Measurements from ENCODE around the gene HSPB7.
"Not testable (repeated sequence)": the region's sequence is repeated elsewhere in the genome, so short reads cannot be mapped to it uniquely, and the experiment has no call there.

The HSPB7 gene

DNA sequence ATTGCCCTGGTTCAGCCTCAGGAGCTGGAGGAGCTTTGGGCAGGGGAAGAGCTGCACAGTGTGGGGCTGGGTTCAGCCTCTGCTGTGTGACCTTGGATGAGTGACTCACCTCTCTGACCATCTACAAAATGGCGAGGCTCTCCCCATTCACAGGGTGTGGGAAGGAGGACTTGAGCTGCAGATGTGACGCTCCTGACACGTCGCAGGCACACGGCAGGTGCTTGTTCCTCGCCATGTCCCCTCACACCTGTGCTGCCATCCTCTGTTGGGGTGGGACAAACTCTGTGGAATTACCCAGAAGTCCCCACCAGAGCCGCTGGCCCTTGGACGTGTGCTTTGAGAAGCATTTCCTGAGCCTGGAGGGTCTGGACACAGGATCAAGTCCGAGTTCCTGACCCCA is 3.0 kb upstream of the HSPB7 start:
- DNase-seq, result not testable (repeated sequence)

DNA sequence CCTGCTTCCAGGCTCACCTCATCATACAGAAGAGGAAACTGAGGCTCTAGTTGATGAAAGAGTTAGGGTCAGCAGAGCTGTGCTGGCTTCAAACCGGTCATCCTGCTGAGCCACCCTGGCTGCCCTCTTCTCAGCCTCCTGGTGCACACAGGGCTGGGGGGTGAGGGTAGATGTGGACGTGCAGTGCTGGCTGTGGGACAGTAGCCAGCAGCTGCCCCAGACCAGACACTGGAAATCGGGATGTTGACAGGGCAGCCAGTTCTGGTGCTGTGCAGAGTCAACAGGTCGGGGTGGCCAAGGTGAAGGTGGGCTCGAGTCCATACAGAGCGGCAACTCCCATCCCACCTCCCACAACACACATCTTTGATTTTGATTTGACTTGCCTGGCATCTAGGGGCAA is 2.5 kb upstream of the HSPB7 start:
- DNase-seq, result no peak

DNA sequence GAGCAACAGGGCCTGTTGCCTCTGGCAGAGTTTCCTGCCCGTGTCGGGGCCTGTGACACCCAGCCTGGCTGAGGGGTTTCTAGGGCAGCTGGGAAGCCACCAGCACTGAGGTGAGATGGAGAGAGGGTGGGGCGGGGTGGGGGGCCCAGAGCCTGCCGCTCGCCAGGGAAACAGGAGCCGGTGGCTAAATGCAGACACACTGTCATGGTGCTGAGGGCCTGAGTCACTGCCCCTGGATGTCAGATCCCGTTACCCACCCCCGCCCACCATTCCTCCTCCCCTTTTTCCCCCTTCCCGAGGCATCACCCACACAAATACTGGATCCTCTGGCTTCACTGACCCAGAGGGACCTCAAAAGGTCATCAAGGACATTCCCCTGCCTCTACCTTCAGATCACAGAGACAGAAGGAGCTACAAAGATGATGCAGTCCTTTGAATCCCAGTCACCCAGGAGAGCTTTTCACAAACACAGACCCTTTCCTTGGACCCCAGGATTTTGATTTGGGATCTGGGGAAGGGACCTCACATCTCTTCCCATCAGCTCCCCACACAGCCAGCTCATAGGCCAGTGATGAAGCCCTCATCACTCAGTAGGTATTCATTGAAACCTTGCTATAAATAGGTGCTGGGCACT is 1.9 kb upstream of the HSPB7 start:
- DNase-seq, result no peak

DNA sequence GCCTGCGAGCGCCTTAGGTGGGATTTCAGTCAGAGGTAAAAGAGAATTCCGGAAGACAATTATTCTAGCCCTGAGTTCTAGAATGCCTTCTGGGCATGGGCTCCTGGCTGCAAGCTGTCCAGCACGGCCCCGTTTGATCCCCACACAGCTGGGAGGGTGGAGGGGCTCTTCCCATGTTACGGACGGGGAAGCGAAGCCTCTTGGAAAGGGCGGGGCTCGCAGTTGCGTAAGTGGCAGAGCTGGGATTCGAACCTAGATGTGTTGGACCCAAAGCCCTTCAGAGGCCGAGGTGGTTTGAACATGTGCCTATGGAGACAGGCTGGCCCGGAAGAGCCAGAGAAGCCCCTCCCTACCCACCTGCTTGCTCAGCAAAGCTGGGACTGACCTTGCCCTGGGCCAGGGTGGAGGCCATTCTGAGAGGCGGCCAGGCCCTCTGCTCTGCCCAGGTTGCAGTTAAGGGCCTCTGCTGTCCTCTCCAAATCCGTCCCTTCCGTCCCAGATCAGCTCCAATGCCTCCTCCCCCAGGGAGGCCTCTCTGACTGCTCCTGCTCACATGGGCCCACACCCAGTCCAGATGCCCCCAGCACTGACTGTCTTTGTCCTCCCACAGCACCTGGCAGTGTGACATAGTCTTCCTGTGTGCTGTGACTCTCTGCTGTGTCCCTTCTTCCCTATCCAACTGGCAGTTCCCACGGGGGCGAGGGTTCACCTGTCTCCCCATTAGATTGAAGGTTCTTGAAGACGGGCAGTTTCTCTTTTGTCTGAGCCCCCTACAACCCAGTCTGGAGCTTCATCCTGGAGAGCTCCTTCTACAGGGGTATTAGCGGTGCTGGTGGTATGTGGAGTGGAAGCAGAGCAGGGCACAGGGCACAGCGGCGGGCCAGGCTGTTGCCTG is 1.2 kb upstream of the HSPB7 start:
- no peak for DNase-seq

DNA sequence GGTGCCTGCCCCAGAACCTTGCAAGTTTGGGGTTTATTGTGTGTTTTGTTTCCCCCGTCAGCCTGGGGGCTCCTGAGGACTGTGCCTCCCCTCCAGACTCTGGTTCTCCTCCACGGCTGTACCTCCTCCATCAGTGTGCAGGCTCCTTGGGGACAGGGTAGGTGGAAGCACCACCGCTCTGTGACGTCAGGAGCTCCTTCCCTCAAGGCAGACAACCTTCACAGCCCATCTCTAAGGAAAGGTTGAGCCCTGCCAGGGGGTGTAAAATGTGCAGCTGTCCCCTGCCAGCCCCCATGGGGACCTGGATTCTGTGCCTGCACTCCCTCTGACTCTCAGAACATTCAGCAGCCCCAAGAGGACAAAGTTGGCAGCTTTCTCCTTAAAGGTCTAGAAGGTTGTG is 465 bp upstream of the HSPB7 start:
- no peak for DNase-seq

DNA sequence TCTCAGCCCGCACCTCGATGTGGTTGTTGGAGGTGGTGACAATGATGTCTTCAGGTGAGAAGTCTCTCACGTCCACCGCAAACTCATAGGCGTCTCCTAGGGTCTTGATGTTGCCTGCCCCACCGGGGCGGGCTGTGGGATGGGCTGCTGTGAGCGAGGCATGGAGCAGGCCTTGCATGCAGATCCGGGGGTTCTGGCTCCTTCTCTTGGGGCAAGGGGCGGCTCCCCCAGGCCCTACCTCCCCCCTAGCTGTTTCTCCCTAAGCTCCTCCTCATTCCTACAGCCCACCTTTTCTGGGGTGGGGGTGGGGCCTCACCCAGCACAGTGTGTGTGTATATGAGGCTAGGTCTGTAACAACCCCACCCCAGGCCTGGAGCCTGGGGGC is 775 bp downstream of the HSPB7 start:
- no peak for DNase-seq

DNA sequence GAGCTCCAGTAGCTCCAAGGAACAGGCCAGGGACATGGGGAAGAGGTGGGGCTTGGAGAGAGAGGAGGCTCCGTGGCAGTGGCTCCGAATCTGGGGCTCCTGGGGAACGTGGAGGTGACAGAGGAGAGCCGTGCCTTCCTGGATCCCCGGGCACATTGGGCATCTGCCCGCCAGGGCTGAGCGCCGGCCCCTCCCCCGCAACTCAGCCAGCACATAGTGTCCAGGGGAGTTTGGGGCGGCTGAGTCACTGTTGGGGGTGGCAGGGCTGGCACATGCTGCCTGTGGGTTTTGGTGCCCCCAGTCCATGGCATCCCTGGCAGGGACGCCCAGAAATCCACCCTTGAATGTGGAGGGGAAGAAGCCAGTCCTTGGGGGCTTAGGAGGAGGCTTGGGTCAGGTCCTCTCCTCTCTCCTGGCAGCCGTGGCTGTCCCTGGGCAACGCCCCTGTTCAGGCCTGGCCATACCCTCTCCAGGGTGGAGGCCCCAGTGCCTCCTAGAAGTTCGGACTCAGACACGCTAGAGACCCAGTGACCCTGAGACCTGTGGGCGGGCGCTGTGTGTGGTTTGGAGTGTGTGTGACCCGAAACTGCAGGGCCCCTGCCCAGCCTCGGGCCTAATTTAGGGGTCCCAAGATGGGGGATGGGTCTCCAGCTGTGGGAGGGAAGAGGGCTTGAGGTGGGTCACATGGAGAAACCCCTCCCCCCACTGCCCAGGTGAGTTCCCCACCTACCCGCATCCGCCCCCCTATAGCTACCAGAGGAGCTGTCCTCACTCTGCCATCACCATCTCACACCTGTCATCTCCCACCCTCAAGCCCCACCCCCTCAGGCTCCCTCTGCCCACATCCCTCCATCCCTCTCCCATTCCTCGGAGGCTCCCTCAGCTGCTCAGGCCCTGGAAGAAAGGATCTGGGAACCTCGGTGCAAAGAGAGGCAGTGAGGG is 1.6 kb downstream of the HSPB7 start:
- DNase-seq, result no peak

DNA sequence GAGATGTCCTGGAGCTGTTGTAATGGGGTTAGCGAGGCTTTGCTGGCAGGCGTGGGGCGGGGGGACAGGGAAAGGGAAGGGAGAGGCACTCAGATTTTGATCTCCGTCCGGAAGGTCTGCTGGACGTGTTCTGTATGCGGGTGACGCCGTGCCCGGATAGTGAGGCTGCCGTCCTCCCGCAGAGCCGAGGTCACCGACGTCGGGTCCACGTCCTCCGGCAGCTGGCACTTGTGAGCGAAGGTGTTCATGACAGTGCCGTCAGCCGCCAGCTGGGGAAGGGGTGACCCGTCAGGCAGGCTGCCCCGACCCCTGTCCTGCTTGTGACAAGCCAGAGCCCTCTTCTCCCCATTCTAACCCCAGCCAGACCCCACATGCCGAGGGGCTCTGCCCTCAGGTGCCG is 2.4 kb downstream of the HSPB7 start:
- no peak for DNase-seq

DNA sequence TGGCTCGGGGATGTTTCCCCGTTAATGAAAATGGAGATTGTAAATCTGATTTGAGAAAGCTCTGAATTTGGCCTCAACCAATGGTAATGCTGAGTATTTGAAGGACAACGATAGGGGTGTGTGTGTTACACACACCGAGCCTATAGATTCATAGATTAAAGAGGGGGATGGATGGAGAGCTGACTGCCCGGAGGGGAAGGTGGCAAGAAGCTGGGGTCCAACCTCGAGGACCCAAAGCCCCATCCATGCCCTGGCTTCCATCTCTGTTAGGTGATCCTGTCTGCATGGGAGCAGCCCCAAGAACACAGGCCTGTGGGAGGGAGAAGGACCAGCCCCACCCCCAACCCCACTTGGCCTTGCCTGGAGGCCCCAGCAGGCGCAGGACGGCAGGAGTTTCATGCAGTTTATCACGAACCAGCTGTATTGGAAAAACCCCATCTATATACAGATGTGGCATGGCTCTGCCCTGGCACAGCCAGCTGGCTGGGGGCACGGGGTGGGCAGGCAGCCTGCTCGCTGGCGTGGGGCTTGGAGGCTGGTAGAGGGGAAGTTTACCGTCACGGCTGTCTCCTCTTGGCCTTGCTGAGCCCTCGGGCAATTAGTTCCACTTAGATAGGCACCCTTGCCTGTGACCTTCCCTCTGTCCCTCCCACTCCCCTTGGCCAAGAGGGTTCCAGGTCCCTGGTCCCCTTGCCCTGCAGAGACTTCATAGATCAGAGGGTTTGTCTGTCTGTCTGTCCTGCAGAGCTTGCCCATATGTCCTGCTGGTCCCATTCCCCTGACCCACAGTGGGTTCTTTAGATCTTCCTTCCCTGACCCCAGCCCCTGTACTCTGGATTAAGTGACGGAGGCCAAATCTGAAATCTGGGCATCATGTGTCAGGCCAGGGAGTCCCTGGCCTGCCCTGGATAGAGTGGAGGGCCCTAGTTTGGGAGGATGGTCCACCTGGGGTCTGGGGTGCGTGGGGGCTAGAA is 3.0 kb downstream of the HSPB7 start:
- DNase-seq, result no peak

DNA sequence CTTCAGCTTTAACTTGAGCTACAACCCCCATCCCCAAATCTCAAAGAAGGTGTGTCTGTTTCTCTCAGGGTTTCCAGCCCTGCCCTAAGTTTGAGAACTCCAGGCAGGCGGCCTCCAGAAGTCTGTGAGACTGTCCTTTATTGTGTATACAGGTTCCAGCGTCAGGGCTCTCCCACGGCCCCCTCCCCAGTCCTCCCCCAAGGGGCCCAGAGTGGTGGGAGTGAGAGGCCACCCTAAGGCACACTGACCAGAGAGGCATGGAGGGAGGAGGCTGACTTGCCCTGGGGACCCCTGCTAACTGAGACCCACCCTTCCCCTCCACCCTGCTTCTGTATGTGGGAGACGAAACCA is 4.0 kb downstream of the HSPB7 start:
- DNase-seq, result no peak

DNA sequence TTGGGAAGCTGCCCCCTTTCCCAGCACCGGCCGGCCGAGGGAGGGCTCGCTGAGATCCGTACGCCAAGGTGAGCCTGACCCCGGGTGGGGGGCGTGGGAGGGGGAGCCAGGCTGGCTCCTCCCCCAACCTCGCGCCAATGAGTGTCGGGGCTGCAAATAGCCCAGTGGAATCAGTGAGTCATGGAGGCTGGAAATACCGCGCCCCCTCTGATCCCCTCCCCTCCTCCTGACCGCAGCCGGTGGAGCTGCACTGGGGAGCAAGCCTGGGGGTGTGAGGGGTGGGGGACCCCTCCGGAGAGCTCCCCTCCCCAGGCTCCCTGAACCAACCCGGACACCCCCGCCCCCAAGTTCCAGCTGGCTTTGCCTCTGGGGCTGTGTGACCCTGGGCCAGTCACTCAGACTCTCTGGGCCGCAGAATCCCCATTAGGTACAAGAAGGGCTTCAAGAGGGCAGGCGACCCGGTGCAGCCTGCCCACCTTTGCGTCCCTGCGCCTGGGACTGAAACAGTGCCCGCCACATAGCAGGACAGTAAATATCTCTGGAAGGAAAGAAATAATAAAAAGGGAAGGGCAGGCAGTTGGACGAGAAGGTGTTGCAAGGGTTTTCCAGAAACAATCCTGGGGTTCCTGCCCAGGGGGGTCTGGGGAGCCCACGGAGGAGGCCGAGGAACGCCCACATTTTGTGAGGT is 4.5 kb downstream of the HSPB7 start:
- DNase-seq, result peak; percentile 64 to 76

DNA sequence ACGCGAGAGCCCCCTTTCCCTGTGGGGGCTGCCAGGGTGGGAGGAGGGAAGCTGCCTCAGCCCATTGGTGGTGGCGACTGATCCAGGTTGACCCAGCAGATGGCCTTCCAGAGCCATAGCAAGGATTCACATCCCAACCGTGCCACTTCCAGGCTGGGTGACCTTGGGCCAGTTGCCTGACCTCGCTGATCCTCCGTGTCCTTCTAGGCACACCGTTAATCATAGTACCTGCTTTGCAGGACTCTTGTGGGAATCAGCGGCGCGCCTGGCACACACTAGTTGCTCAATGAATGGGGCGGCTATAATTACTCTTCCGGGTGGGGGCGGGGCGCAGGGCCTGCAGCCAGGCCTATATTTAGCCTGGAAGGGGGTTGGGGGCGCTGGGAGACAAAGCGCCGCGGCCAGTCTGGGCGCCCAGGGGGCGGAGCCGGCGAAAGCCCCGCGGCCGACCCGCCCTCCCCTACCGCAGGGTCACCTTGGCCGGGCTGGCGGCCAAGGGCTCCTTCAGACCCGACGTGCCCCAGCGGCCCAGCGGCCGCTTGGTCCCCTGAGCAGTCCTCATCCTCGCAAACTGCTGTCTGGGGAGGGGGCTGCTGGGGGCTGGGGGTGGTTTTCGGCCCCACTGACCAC is 5.1 kb downstream of the HSPB7 start:
- DNase-seq, result peak; percentile 33 to 76

DNA sequence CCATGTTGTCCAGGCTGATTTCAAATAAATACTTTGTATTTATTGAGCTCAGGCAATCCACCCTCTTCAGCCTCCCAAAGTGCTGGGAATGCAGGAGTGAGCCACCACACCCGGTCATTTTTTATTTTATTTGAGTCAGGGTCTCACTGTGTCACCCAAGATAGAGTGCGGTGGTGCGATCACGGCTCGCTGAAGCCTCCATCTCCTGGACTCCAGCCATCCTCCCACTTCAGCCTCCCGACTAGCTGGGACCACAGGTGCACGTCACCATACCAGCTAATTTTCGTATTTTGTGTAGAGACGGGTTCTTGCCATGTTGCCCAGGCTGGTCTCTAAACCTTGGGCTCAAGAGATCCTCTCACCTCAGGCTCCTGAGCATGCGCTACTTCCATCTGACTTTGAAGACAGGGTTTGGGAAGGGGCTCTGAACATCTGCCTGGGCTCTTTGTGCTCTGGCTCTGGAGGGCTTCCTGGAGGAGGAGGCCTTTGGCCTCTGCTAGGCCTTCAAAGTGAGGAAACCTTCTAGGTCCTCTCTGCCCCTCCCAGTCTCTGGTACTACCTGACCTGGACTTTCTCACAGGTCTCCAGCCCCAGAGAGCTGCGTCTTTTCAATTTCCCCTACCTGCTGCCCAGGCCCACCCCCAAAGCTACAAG is 5.8 kb downstream of the HSPB7 start:
- no peak for DNase-seq

DNA sequence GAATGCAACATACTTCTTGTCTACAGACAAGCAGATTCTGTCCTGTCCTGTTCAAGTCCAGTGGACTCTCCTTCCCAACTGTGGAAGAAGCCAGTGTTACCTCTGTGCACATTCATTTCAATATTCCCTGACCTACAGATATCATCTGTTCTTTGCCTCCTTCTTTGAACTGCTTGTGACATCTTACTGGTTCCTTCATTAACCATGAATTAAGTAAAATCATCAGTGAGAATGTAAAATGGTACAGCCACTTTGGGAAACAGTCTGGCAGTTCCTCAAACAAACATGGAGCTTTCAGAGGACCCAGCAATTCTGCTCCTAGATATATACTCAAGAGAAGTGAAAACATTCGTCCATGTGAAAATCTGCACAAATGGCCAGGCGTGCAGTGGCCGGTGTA is 7.0 kb downstream of the HSPB7 start:
- DNase-seq, result no peak

DNA sequence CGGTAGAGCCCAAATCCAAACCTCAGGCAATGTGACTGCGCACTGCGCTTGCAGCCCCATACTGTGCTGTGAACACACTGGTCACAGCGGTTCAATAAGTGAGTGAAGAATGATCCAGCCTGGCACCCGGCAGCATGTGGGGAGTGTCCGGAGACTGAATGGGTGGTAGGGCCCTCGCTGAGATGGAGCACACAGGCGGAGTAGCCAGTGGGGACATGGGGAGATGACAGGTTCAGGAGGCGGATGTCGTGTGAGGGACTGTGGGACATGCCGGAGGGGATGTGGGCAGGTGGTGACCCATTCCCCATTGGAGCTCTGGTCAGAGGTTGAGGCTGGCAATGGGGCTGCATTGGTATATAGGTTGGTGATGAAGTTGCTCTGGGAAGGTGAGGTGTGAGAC is 8.2 kb downstream of the HSPB7 start:
- no peak for DNase-seq

DNA sequence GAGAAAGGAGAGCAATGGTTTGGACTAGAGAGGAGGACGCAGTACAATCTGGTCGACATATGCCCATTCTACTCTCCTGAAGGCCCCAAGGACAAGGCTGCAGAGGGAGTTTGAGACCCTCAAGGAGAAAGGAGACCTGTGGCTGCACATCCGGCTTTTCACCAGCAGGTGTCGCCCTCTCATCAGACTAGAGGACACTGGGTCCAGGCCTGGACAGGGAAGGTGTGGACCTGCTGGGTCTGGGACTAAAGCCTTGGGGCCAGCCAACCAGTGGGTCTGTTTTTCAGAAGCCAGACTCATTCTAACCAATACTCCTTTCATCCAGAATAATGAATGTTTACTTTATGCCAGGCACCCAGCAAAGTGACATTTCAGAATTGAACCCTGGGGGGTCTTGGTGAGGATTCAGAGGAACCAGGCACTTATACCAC is 8.8 kb downstream of the HSPB7 start:
- peak; percentile 20 to 26 for DNase-seq

DNA sequence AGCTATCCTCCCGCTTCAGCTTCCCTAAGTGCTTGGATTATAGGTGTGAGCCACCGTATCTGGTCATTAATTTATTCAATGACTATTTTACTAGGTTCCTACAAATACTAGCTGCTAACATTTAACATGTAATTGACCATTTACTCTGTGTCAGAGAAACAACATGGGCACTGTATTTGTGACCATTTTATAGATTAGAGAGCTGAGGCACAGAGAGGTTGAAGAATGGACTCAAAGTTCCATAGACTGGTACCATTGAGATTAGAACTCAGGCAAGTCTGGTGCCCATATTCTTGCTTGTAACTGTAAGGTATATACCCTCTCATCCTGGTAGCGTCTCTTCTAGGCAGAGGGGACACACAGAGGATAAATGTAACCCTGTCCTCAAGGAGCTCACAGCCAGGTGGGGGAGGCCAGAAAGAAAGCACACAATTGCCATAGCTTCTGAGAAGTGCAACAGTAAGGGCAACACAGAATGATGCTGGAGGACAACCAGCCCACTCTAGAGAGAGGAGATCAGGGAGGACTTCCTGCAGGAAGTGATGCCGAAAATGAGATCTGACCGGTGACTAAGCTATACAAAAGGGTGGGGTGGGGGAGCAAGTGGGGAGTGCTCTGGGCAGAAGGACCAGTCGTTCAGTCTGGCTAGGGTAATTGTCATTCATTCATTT is 10.0 kb downstream of the HSPB7 start:
- no peak for DNase-seq

DNA sequence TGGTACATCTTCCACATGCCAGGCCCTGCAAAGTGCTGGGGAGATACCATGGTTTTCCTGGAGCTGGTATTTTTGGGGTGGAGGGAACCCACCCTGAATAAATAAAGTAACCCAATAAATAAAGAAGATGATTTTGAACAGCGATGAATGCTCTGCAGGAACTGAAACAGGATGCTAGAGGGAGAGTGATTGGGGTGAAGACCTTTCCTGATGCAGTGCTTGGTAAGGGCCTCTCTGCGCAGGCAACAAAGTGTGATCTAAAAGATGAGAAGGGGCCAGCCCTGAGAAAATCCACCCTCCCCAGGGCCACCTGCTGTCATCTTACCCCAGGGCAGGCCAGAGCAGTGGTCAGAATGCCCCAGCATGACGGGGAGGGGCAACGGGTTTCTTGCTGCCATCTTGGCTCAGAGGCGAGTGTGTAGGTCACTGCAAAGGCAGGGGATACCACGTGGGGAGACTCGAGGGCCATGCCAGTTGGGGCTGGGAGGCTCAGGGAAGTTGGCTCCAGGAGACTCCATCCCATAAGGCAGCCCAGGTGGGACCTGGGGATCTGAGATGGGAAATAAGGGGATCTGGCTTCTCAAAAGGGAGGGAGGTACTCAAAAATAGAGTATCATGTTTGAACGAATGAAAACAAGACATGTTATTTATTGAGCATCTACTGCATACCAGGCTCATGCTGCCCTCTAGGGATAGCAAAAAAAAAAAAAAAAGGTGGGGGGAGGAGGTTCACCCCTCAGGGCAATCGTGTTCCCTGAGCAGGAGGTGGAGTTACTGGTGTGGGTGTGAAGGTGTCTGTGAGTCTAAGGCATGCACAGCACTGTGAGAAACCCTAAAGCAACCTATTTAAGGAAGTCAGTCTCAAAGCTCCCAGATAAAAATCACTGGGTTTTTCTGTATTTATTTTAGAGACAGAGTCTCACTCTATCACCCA is 11.0 kb downstream of the HSPB7 start:
- DNase-seq, result no peak

DNA sequence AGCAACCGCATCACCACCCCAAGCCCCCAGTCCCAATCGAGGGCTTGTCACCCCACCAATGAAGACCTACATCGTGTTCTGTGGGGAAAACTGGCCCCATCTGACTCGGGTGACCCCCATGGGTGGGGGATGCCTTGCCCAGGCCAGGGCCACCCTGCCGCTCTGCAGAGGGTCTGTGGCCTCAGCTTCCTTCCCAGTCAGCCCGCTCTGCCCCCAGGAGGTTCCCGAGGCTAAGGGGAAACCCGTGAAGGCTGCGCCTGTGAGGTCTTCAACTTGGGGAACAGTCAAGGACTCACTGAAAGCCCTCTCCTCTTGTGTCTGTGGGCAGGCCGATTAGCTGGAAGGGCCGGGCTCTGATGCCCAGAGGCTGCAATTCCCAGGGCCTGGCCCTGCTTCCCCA is 11.8 kb downstream of the HSPB7 start:
- no peak for DNase-seq

Measured in bone marrow (tissue), 2 donors.